Mesodermal cell (in vitro differentiated cells): ENCODE results near the gene CARTPT.
A peak's percentile ranks its signal among the peaks of the same experiment; 100 is the strongest.

ENCODE experiments used
- H3K27ac ChIP-seq: 2 replicates; pipeline ENCODE4 v1.7.0; 2013; ENCODE audit warnings: mild to moderate bottlenecking, low read depth, low read length, moderate library complexity; ENCODE audit not compliant: severe bottlenecking
- H3K36me3 ChIP-seq: 2 replicates; pipeline ENCODE4 v1.7.1; 2013; ENCODE audit warnings: mild to moderate bottlenecking, low read length, moderate library complexity; ENCODE audit not compliant: control insufficient read depth, insufficient read depth
- H3K4me1 ChIP-seq: one replicate; pipeline ENCODE4 v1.7.1; 2013; ENCODE audit warnings: mild to moderate bottlenecking, low read length; ENCODE audit not compliant: insufficient read depth, control insufficient read depth, poor library complexity, severe bottlenecking
- H3K4me3 ChIP-seq: 2 replicates; pipeline ENCODE4 v1.7.0; 2013; ENCODE audit warnings: low read length, control low read depth, mild to moderate bottlenecking; ENCODE audit not compliant: insufficient read depth, poor library complexity, severe bottlenecking; ENCODE audit errors: extremely low read depth
- H3K9me3 ChIP-seq: 2 replicates; pipeline ENCODE4 v1.7.1; 2013; ENCODE audit warnings: mild to moderate bottlenecking, low read length, moderate library complexity; ENCODE audit not compliant: control insufficient read depth
- WGBS, 2 experiments: methylation state at CpG; one replicate each; pipeline ENCODE4 v1.1.5; 2013; ENCODE audit warnings: missing lambda C conversion rate in 2 of 2; ENCODE audit not compliant: insufficient coverage in 2 of 2; 5-methylcytosine and 5-hydroxymethylcytosine counted together

Gene CARTPT

DNA sequence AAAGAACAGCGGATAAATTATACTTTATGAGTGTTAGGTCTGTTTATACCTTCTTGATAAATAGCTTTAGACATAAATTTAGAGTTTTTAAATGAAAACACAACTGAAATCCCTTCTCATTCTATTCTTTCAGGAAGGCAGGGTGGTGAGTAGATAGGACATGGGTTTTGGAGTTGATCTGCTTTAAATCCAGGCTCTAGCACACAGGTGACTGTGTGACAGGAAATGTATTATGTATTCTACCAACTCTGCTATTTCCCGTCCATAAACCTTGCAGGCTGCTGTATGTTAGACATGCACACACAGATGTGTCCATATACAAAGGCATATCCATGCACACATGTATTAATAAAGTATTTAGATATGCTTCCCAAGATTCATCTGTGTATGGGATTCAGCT is 19.3 kb upstream of the CARTPT start:
- WGBS, 2 experiments = no CpG with 5 or more reads among the region's 2 CpGs
- no peaks in the 10 kb centered on the region for H3K36me3 ChIP-seq
- peaks cover 8% of the 10 kb centered on the region for H3K4me1 ChIP-seq
- H3K27ac ChIP-seq = peak overlapping the region; percentile 12
- no peaks in the 10 kb centered on the region for H3K9me3 ChIP-seq
- no peak overlapping the region for H3K4me3 ChIP-seq

DNA sequence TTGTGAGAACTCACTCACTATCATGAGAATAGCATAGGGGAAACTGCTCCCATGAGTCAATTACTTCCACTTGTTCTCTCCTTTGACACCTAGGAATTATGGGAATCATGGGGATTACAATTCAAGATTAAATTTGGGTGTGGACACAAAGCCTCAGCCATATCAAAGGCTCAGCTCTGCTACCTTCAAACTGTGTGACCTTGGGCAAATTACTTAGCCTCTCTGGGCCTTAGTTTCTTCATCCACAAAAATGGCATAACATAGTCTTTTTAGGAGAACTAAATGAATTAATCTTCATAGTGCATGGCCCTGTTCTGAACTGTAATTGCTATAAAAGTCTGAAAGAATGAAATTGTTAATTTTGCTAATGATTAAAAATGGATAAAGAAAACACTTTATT is 18.3 kb upstream of the CARTPT start:
- H3K4me3 ChIP-seq = no peak overlapping the region
- H3K4me1 ChIP-seq = peaks cover 4% of the 10 kb centered on the region
- H3K27ac ChIP-seq = no peak overlapping the region
- H3K36me3 ChIP-seq = no peaks in the 10 kb centered on the region
- H3K9me3 ChIP-seq = no peaks in the 10 kb centered on the region

DNA sequence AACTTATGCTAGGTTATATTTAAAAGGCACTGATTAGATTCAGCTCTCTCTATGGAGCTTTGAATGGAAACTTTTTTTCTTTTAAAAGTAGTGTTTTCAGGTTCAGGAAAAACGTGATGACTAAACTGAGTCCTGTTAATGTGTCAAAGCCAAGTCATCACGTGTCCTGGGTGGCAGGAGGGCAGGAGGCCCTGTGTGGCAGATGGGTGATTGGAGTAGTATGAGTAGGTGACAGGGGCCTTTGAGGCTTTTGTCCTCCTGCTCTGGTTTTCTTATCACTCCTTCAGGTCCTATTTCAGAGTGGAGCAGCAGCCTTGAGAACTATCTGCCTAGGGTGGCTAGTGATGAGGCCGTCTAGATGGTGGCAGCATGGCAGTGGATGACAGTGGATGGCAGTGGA is 17.7 kb upstream of the CARTPT start:
- WGBS, 2 experiments = 81 to 92% methylated on average over 2 of the region's 3 CpGs
- no peaks in the 10 kb centered on the region for H3K9me3 ChIP-seq
- H3K36me3 ChIP-seq = no peaks in the 10 kb centered on the region
- no peak overlapping the region for H3K4me3 ChIP-seq
- H3K27ac ChIP-seq = no peak overlapping the region
- peaks cover 4% of the 10 kb centered on the region for H3K4me1 ChIP-seq

DNA sequence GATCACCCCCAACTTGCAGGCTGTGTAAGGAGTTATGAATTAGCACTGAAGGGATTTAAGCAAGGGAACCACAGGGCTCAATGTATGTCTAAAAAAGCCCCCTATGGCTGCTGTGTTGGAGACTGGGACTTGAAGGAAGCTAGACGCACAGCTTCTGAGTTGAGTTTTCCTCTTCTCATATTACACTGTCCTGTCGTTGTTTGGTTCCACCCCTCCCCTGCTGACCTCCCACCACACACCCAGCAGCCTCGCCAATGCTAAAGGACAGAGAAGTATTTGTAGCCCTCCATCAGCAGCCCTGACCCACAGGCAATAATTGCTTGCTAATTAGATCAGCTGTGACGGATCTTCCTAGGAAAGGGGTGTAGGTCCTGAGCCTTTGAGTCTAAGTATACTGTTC is 15.1 kb upstream of the CARTPT start:
- Histone ChIP-seq H3K27ac (no peak overlapping the region), H3K4me3 (no peak overlapping the region), H3K4me1 (peaks cover 4% of the 10 kb centered on the region), H3K9me3 (no peaks in the 10 kb centered on the region), H3K36me3 (no peaks in the 10 kb centered on the region)
- WGBS, 2 experiments = 15 to 22% methylated on average over 2 to 3 of the region's 4 CpGs

DNA sequence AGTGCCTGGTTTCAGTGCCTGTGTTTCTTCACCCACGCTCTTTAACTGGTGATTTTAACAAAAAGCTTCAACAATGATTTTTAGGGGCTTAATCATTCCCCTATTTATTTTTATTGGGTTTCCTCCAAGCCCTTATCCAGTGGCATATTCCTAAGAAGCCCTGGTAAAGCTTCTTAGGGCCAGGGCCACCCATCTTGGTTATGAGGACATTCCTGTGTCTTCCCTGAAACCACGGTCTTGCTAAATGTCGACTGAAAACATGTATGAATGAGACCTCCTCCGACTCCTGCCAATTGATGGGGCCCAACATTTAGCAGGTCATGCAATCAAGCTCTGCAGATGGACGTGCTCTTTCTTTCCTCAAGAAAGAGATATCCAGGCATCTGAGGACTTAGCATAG is 13.7 kb upstream of the CARTPT start:
- no peak overlapping the region for H3K27ac ChIP-seq
- no peaks in the 10 kb centered on the region for H3K36me3 ChIP-seq
- H3K9me3 ChIP-seq = no peaks in the 10 kb centered on the region
- H3K4me3 ChIP-seq = no peak overlapping the region
- 91 to 96% methylated on average over 4 of the region's 5 CpGs for WGBS, 2 experiments
- peaks cover 4% of the 10 kb centered on the region for H3K4me1 ChIP-seq

DNA sequence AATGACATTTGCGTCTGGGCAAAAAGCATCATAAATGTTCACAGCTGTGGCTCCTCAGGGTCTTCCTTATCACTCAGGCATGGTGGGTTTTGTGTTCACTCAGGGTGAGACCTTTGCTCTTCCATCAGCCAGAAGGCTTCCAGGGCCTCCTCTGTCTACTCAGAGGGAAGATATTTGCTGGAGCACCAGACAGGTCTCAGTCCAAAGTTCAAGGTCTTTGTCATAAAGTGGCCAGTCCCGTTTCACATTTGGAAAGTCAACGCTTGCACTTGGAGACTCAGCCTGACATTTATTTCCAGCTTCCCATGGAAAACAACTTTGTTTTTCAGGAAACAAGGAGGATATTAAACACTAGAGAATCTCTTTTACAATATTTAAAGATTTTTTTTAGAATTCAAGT is 12.2 kb upstream of the CARTPT start:
- H3K4me1 ChIP-seq = peaks cover 4% of the 10 kb centered on the region
- H3K9me3 ChIP-seq = no peaks in the 10 kb centered on the region
- H3K4me3 ChIP-seq = no peak overlapping the region
- H3K27ac ChIP-seq = no peak overlapping the region
- 83 to 89% methylated on average over 1 to 2 of the region's 3 CpGs for WGBS, 2 experiments
- no peaks in the 10 kb centered on the region for H3K36me3 ChIP-seq

DNA sequence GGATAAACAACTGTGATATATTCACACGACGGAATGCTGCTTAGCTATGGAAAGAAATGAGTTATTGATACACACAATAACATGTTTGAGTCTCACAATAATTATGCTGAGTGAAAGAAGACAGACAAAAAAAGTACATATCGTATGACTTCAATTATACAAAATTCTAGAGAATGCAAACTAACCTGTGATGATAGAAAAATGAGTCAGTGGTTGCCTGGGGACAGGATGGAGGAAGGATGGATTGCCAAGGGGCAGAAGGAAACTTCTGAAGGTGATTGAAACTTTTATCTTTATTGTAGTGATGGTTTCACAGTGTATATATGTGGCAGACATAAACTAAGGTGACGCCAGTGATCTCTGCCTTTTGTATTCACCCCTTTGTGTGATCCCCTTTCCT is 7.5 kb upstream of the CARTPT start:
- WGBS, 2 experiments = no CpG with 5 or more reads among the region's 4 CpGs
- no peaks in the 10 kb centered on the region for H3K9me3 ChIP-seq
- H3K4me3 ChIP-seq = no peak overlapping the region
- H3K4me1 ChIP-seq = no peaks in the 10 kb centered on the region
- no peaks in the 10 kb centered on the region for H3K36me3 ChIP-seq
- no peak overlapping the region for H3K27ac ChIP-seq

DNA sequence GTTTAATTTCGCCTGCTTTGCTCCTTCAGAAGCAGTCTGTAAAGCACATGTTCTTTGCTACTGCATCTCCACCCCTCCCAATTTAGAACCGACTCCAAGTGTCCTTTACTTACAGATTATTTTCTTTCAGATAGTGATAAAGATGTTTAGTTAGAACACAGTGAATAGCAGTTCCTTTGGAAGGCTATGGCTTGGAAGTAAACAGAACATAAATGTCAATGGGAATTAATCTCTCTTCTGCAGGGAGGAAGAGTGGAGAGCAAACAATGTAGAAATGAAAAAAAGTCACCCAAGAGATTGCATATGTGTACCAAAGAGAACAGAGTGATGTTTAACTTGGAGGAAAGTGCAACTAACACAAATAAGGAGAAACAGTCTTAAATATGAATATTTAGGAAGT is 4.2 kb upstream of the CARTPT start:
- no peaks in the 10 kb centered on the region for H3K9me3 ChIP-seq
- no peak overlapping the region for H3K4me3 ChIP-seq
- no peak overlapping the region for H3K27ac ChIP-seq
- H3K36me3 ChIP-seq = no peaks in the 10 kb centered on the region
- 75% methylated on average over 1 of the region's 2 CpGs; no CpG with 5 or more reads in 1 of the 2 experiments for WGBS, 2 experiments
- H3K4me1 ChIP-seq = peaks cover 3% of the 10 kb centered on the region

DNA sequence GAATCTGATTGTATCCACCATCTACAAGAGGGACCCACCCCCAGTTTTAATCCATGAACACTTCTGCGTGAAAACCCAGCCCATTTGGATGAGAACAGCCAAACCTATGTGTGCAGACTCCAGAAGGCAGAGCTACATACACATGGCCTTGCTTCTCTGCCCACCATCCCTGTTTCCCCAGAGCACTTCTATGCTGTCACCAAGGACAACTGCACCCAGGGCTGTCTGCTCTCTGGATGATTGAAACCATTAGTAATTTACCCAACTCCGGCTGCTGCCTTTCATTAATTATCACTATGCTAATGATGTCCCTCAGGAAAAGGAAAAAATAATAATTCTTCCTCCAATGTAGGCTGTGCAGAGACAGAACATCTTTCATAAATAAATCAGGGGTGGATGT is 8.9 kb downstream of the CARTPT start:
- WGBS, 2 experiments = 60 to 67% methylated on average over 1 of the region's 2 CpGs

DNA sequence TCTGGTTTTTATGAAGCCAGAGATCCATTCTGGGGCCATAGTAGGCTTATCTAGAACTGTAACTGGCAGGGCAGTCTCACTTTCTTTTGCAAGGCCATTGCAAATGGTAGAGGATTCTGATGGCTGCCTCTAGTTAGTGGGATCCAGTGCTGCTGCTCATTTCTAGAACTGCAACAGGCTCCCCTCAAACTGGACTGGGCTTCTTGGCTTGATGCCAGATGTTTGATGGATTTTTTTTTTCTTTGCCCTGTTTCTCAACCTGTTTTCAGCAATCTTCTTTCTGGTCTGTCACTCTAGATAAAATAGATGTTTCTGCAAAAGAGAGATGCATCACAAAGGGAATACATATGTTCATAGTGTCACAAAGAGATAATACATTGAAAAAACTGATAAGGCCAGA is 11.9 kb downstream of the CARTPT start:
- no peak overlapping the region for H3K27ac ChIP-seq
- H3K36me3 ChIP-seq = no peaks in the 10 kb centered on the region
- H3K4me1 ChIP-seq = no peaks in the 10 kb centered on the region
- no peaks in the 10 kb centered on the region for H3K9me3 ChIP-seq
- no peak overlapping the region for H3K4me3 ChIP-seq

More for the DNA sequence above, 8.9 kb downstream of the CARTPT start:
- Histone ChIP-seq H3K36me3 (no peaks in the 10 kb centered on the region), H3K27ac (no peak overlapping the region), H3K9me3 (no peaks in the 10 kb centered on the region), H3K4me1 (no peaks in the 10 kb centered on the region), H3K4me3 (no peak overlapping the region)

DNA sequence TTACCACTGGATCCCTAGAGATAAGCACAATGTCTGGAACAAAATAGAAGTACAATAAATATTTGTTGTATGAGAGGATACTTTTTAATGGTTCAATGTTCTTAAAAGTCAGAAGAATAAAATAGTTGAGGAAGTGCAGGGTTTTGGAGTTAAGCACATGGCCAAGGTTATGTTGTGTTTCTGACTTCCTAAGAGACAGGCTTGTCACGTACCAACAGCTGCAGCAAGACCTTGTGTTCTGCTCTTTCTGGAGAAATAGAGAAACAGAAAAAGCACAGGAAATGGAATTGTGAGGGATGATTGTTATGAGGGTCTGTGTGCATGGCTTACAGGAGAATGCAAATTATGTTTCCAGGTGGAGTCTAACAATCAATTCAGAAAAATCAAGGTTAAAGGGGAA is 12.9 kb downstream of the CARTPT start:
- Histone ChIP-seq H3K36me3 (no peaks in the 10 kb centered on the region), H3K27ac (no peak overlapping the region), H3K4me3 (no peak overlapping the region), H3K9me3 (no peaks in the 10 kb centered on the region), H3K4me1 (no peaks in the 10 kb centered on the region)
- 92 to 100% methylated on average over 1 of the region's 1 CpG for WGBS, 2 experiments

DNA sequence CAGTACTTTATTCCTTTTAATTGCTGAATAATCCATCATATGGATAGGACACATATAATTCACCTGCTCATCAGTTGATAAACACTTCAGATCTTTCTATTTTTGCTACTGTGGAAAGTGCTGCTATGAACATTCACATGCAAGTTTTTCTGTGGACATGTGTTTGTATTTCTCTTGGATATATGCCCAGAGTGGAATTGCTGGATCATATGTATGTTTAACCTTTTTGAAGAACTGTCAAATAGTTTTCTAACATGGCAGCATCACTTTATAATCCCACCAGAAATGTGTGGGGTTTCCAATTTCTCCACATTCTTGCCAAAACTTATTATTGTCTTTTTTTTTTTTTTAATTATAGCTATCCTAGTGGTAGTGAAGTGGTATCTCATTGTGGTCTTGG is 15.1 kb downstream of the CARTPT start:
- no peaks in the 10 kb centered on the region for H3K9me3 ChIP-seq
- H3K36me3 ChIP-seq = no peaks in the 10 kb centered on the region
- no peak overlapping the region for H3K4me3 ChIP-seq
- H3K4me1 ChIP-seq = no peaks in the 10 kb centered on the region
- no peak overlapping the region for H3K27ac ChIP-seq
